ENCODE measurements around the gene C8A. TPM values are rescaled to one million over a fixed set of nuclear protein-coding genes. Genes with fewer than 3 reads are reported as not detected.

C8A gene
- total RNA-seq, 1 donor from 2014 or later: not detected

DNA sequence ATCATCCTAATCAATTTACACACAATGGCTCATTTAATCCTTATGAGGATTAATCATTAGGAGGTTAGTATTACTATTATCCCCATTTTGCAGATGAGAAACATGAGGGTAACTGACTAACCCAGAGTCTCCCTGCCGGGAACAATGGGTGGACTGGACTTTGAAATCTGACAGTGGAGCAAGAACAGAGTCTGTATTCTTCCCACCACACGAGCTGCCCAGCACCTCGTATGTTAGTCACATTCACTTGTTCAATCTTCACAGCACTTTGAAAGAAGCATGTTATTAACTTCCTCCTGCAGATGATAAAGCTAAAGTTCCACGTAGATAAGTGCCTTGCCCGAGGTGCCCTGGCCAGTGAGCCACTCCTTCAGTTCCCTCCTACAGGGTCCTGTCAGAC, 98.8 kb downstream of the C8A start:
- Mint-ChIP-seq H3K27ac (ENCODE audit: unreplicated experiment) (no peak overlapping the region), H3K27me3 (ENCODE audit: unreplicated experiment) (peaks cover 4% of the 10 kb centered on the region), H3K4me3 (ENCODE audit: unreplicated experiment) (no peak overlapping the region), H3K9me3 (ENCODE audit: unreplicated experiment) (no peaks in the 10 kb centered on the region), H3K4me1 (ENCODE audit: unreplicated experiment) (no peaks in the 10 kb centered on the region), H3K36me3 (ENCODE audit: unreplicated experiment) (no peaks in the 10 kb centered on the region)
- TF ChIP-seq, protein P1, sequence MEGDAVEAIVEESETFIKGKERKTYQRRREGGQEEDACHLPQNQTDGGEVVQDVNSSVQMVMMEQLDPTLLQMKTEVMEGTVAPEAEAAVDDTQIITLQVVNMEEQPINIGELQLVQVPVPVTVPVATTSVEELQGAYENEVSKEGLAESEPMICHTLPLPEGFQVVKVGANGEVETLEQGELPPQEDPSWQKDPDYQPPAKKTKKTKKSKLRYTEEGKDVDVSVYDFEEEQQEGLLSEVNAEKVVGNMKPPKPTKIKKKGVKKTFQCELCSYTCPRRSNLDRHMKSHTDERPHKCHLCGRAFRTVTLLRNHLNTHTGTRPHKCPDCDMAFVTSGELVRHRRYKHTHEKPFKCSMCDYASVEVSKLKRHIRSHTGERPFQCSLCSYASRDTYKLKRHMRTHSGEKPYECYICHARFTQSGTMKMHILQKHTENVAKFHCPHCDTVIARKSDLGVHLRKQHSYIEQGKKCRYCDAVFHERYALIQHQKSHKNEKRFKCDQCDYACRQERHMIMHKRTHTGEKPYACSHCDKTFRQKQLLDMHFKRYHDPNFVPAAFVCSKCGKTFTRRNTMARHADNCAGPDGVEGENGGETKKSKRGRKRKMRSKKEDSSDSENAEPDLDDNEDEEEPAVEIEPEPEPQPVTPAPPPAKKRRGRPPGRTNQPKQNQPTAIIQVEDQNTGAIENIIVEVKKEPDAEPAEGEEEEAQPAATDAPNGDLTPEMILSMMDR (IDR thresholded peaks at IDR 0.05): no peak
- DNase-seq (ENCODE audit: extremely low spot score, unreplicated experiment): no peak

DNA sequence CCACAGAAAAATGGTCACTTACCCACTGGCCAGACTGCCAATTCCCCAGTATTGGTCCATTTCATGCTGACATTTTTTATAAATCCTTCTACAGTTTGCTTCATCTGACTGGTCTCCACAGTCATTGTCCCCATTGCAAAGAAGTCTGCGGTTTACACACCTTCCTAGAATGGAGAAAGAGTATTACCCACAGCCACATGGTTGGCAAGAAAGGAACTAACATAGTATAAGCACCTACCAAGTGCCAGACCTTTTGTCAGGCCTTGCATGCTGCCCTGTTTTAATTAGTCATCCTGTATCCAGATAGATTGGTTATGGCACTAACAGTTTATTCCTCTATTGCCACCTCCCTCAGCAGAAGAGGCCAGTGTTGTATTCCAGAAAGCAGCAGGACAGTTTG, 100.1 kb downstream of the C8A start:
- H3K4me3 Mint-ChIP-seq (ENCODE audit: unreplicated experiment): no peak overlapping the region
- no peaks in the 10 kb centered on the region for H3K9me3 Mint-ChIP-seq (ENCODE audit: unreplicated experiment)
- no peaks in the 10 kb centered on the region for H3K4me1 Mint-ChIP-seq (ENCODE audit: unreplicated experiment)
- no peak overlapping the region for H3K27ac Mint-ChIP-seq (ENCODE audit: unreplicated experiment)
- DNase-seq (ENCODE audit: extremely low spot score, unreplicated experiment): no peak
- no peaks in the 10 kb centered on the region for H3K36me3 Mint-ChIP-seq (ENCODE audit: unreplicated experiment)
- TF ChIP-seq, protein P1 (IDR thresholded peaks at IDR 0.05): no peak
- H3K27me3 Mint-ChIP-seq (ENCODE audit: unreplicated experiment): peaks cover 7% of the 10 kb centered on the region

DNA sequence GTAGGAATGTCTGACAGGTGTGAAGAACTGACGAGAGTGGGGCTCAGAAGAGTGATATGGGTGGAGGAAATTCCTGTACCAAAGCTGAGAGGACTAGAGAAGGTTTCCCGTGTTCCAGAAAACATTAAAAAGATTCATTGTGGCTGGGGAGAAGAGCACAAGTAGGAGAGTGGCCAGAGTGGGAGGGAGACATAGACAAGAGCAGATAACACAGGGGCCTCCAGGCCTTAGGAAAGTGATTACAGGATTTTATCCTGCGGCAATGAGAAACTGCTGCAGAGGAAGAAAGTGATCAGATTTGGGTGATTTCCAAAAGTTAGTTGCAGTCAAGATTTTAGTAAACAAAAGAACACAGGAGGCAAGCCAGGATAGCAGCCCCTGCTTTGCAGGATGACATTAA, 103.3 kb downstream of the C8A start:
- TF ChIP-seq, protein P1 (IDR thresholded peaks at IDR 0.05): no peak
- peaks cover 11% of the 10 kb centered on the region for H3K27me3 Mint-ChIP-seq (ENCODE audit: unreplicated experiment)
- no peak overlapping the region for H3K4me3 Mint-ChIP-seq (ENCODE audit: unreplicated experiment)
- H3K36me3 Mint-ChIP-seq (ENCODE audit: unreplicated experiment): no peaks in the 10 kb centered on the region
- no peaks in the 10 kb centered on the region for H3K4me1 Mint-ChIP-seq (ENCODE audit: unreplicated experiment)
- no peaks in the 10 kb centered on the region for H3K9me3 Mint-ChIP-seq (ENCODE audit: unreplicated experiment)
- H3K27ac Mint-ChIP-seq (ENCODE audit: unreplicated experiment): no peak overlapping the region
- no peak for DNase-seq (ENCODE audit: extremely low spot score, unreplicated experiment)

DNA sequence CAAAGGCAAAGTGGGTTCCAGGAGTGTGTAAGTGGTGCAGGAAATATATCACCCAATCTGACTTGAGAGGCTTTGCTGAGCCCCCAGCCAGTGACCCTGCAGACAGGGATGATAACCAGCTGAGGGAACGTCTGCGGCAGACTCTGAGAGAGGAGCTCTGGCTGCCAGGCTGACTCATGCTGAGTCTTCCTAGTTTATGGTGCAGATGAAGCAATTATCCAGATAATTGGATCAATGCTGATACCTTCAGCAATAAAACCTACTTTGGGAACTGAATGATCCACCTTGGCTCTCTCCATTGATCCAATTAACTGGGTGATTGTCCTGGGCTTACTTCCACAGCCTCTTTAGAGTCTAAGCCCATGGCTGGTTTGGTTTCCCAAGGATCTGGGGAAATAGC, 103.9 kb downstream of the C8A start:
- peaks cover 11% of the 10 kb centered on the region for H3K27me3 Mint-ChIP-seq (ENCODE audit: unreplicated experiment)
- H3K27ac Mint-ChIP-seq (ENCODE audit: unreplicated experiment): no peak overlapping the region
- H3K4me3 Mint-ChIP-seq (ENCODE audit: unreplicated experiment): no peak overlapping the region
- DNase-seq (ENCODE audit: extremely low spot score, unreplicated experiment): no peak
- H3K36me3 Mint-ChIP-seq (ENCODE audit: unreplicated experiment): no peaks in the 10 kb centered on the region
- H3K4me1 Mint-ChIP-seq (ENCODE audit: unreplicated experiment): no peaks in the 10 kb centered on the region
- no peaks in the 10 kb centered on the region for H3K9me3 Mint-ChIP-seq (ENCODE audit: unreplicated experiment)
- TF ChIP-seq, protein P1 (IDR thresholded peaks at IDR 0.05): no peak

DNA sequence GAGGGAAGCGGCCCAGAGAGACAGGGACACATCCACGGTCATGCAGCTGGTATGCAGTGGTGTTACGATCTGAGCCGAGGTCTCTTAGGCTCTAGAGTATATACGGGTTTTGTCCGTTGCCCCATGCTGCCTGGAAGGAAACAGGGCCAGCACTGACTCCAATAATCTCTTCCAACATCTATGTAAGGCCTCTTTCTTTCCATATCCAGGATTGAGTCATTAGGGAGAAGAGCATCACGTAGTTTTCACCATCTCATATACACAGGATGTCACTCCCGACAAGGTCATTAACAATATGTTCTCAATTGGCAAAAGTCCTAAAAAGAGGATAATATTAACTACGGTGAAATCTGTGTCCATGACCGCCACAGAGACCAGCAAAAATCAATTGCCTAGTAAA, 106.8 kb downstream of the C8A start:
- H3K27ac Mint-ChIP-seq (ENCODE audit: unreplicated experiment): no peak overlapping the region
- TF ChIP-seq, protein P1 (IDR thresholded peaks at IDR 0.05): no peak
- no peak overlapping the region for H3K4me3 Mint-ChIP-seq (ENCODE audit: unreplicated experiment)

More for the DNA sequence above, 106.8 kb downstream of the C8A start:
- Mint-ChIP-seq H3K27me3 (ENCODE audit: unreplicated experiment) (peaks cover 11% of the 10 kb centered on the region), H3K4me1 (ENCODE audit: unreplicated experiment) (no peaks in the 10 kb centered on the region), H3K36me3 (ENCODE audit: unreplicated experiment) (no peaks in the 10 kb centered on the region), H3K9me3 (ENCODE audit: unreplicated experiment) (no peaks in the 10 kb centered on the region)
- DNase-seq (ENCODE audit: extremely low spot score, unreplicated experiment): no peak
